Measurements from ENCODE around the gene CHTF18.
A peak's percentile ranks its signal among the peaks of the same experiment; 100 is the strongest.
"Not testable (repeated sequence)": the region's sequence is repeated elsewhere in the genome, so short reads cannot be mapped to it uniquely, and the experiment has no call there.

The CHTF18 gene

DNA sequence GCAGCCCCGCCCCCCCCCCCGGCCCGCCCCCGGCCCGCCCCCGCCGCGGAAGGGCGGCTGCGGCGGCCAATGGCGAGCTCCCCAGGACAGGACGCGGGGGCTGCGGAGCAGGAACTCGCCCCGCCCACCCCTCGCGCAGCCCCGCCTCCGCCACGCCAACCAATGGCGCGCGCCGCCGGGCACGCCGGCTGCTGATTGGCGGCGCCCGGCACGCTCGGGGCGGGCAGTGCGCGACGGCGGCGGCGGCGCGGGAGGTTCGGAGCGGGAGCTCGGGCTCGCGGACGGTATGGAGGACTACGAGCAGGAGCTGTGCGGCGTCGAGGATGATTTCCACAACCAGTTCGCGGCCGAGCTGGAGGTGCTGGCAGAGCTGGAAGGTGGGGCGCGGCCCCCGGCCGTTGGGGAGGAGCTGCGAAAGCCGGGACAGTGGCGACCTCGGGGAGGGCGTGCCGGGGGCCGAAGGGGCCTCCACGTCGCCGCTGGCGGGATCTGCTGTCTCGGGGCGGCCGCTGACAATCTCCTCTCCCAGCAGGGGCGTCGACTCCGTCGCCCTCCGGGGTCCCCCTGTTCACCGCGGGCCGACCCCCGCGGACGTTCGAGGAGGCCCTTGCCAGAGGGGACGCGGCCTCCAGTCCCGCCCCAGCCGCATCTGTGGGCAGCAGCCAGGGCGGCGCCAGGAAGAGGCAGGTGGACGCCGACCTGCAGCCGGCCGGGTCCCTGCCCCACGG is at the start of gene CHTF18:
CHTF18 (plus strand) TSS at position 222 of the 728 bp plus-strand sequence; CDS start at position 287, 65 bp downstream.
- peak; percentile 66 for DNase-seq

DNA sequence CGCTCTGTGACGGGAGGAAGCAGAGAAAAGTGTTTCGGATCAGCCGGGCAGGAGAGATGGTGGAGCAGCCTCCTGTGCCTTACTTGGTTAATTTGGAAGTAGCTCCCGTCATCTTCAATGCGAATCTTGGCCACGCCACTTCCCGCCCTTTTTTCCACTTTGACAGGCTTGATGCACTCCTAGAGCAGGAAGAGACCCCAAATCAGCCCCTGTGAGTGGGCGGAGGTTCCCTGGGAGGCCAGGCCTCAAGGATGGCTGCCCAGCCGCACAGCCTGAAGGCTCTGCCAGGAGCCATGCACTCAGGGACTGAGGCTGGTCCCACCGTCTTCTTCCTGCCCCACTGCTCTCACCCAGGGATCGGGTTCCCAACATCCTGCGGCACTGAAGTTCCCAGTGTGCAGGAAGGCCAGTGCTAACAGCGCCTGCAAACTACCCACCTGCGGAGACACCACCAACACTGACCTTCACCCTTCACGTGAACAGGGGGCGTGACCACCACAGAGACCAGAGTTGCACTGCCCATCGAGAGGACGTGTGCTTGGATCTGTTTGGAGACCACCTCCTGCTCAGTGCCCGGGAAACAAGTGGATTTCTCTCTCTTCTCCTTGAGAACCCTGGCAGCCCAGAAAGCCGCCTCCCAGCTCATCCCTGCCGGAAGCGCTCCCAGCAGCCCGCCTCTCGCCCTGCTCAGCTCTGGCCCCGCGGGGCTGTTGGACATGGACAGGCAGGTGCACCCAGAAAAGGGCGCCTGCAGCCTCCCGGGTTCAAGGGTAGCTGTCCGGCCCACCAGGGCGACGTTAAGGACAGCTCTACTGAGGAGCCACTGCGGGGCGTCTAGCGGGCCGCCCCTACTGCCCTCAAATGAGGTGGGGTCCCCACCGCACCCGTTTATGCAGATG is 48.6 kb upstream of the CHTF18 start:
- DNase-seq, result no peak

DNA sequence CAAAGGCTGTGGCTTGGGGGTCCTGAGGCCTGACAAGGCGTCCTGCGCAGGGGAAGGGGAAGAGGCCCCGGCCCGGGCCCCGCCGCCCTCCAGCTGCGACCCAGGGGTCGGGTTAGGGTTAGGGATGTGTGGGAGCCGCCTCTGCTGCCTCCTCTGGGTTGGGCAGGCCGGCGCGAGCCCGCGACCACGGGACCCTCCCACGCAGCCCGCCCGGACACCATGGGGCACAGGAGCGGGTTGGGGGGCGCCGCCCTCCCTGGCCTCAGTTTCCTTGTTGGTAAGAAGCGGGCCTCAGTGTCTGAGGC is 48.0 kb upstream of the CHTF18 start:
- no peak for DNase-seq

- DNase-seq, result peak; percentile 62
These were observed 47.5 kb upstream of the CHTF18 start, which contains the start of gene CIAO3 for GRCh38 chr16:740764-741505. CIAO3 (minus strand) TSS chr16:740997; CDS start chr16:740985, 12 bp downstream.

DNA sequence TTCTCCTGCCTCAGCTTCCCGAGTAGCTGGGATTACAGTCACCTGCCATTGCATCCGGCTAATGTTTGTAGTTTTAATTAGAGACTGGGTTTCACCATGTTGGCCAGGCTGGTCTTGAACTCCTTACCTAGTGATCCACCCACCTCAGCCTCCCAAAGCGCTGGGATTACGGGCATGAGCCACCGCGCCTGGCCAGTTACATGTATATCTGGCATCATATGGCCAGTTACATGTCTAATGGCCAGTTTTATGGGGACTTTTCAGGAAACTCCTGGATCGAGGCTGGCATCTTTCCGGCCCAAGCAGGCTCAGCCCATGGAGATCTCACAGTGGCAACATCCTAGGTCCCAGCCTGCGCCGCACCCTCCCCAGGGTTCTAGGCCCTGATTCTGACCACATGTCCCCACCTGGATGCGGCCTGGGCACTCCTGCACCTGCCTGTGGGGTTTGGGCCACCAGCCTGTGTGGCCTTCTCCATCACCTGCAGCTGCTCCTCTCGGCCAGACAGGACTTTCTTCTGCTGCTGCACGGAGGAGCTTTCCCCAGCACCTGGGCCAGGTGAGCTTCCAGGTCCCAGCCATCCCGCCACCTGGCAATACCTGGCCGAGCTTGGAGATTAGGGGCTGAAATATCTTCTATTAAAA is 46.3 kb upstream of the CHTF18 start:
- DNase-seq, result no peak

DNA sequence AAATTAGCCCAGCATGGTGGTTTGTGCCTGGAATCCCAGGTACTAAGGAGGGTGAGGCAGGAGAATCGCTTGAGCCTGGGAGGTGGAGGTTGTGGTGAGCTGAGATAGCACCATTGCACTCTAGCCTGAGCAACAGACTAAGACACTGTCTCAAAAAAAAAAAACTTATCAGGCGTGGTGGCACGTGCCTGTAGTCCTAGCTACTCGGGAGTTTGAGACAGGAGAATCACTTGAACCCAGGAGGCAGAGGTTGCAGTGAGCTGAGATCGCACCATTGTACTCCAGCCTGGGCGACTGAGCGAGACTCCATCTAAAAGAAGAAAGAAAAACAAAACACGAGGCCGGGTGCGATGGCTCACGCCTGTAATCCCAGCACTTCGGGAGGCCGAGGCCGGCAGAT is 45.5 kb upstream of the CHTF18 start:
- DNase-seq, result not testable (repeated sequence)

- DNase-seq, result no peak
These were observed 44.5 kb upstream of the CHTF18 start for GRCh38 chr16:743794-744500.

- DNase-seq, result no peak
These were observed 42.7 kb upstream of the CHTF18 start for GRCh38 chr16:745739-746138.

DNA sequence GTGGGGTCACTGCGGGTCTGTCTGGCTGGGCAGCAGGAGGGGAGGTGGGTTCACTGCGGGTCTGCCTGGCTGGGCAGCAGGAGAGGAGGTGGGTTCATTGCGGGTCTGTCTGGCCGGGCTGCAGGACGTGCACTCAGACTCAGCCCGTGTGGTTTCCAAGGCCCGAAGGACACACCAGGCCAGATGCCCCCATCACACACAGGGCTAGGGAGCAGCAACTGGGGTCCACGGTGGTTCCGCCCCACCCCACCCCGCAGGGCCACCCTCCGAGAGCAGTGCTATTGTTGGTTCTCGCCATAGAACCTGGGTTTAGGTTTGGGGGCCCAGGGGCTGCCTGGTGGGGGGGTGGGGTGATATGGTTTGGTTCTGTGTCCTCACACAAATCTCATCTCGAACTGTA is 41.8 kb upstream of the CHTF18 start:
- DNase-seq, result no peak

- no peak for DNase-seq
These were observed 40.3 kb upstream of the CHTF18 start for GRCh38 chr16:747978-748746.

DNA sequence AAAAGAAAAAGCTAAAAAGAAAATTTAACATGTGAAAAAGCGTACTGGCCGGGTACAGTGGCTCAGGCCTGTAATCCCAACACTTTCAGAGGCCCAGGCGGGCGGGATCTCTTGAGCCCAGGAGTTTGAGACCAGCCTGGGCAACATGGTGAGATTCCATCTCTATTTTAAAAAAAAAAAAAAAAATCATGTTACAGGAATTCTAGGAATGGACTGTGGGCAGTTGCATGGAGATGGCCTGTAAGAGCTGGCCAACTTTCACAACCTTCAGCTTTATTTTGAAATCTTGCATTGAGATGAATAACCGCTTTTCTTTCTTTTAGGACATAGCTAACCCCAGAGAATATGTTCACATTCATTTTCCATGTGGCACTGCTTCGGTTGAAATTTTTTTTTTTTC is 39.4 kb upstream of the CHTF18 start:
- DNase-seq, result no peak

- no peak for DNase-seq
These were observed 37.9 kb upstream of the CHTF18 start for GRCh38 chr16:750485-750884.

GRCh38 chr16:751152-752006 is 37.0 kb upstream of the CHTF18 start:
- DNase-seq, result no peak

DNA sequence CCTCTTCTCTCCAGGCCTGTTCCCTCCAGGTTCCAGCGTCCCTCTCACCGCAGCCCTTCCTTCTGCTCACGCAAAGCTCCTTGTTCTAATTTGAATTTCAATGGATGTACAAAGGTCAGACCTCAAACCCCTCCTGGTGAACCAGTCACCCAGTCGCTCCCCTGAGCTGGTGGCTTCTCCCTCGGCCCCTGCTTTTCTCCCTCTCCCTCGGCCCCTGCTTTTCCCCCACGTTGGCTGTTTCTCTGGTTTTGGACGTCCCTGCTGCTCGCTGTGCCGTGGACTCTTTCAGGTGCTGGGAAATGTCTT is 36.5 kb upstream of the CHTF18 start:
- no peak for DNase-seq

- DNase-seq, result not testable (repeated sequence)
These were observed 34.3 kb upstream of the CHTF18 start for GRCh38 chr16:754121-754607.

GRCh38 chr16:754656-755055 is 33.8 kb upstream of the CHTF18 start:
- no peak for DNase-seq

DNA sequence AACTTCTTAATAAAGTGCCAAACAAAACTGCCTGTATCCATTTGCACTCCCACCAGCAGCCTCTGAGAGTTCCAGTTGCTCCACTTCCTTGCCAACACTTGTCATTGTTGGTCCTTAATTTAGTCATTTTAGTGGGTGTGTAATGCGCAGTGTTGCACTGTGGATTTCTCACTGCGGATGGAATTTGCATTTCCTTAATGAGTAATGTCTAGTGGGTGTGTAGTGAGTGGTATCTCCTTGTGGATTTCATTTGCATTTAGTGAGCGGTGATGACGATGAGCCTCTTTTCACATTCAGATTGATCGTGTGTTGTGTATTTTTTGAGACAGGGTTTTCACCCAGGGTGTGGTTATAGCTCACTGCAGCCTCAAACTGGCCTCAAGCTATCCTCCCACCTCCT is 32.0 kb upstream of the CHTF18 start:
- DNase-seq, result no peak

- peak; percentile 10 for DNase-seq
These were observed 29.1 kb upstream of the CHTF18 start for GRCh38 chr16:759110-759910.

DNA sequence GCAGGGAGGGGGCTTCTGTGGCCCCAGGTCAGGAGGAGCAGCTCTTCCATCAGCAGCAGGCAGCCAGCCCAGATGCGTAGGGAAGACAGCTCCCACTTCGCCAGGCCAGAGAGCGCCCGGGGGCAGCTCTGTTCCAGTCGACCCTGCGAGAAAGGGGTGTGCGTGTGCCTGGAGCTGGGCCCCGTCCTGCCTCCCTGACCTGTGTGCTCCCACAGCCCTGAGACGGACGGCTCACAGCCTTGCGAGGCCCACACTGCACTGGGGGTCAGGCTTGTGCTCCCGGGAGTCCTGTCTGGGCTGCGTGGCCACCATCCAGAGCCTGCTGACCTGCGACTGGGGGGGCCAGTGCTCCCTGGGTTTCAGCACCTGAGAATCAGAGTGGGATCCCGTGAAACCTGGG is 28.4 kb upstream of the CHTF18 start:
- no peak for DNase-seq

Data from DMS79 (cell line).